NOMO-1 (cell line): Measurements from ENCODE around the gene UCK1.

Experiments
- DNase-seq, 2 experiments: peaks; one replicate each; lab custom pipeline; 2025; ENCODE audit not compliant: unreplicated experiment in 2 of 2; lab: John Stamatoyannopoulos, UW

Gene UCK1

GRCh38 chr9:131530920-131531832, at the start of gene UCK1:
Gene UCK1, minus strand, starts transcription at chr9:131531263. Its CDS starts 89 bp downstream, at chr9:131531174.
- DNase-seq = peak; percentile 61 to 68

- no peak for DNase-seq
These were observed 49.3 kb upstream of the UCK1 start for GRCh38 chr9:131580358-131580757.

- no peak for DNase-seq
These were observed 48.7 kb upstream of the UCK1 start for GRCh38 chr9:131579789-131580211.

- DNase-seq = no peak
These were observed 47.9 kb upstream of the UCK1 start for GRCh38 chr9:131578731-131579504.

- DNase-seq = no peak
These were observed 47.0 kb upstream of the UCK1 start for GRCh38 chr9:131578021-131578420.

GRCh38 chr9:131577005-131578000, 46.2 kb upstream of the UCK1 start:
- DNase-seq = no peak

GRCh38 chr9:131575946-131576853, 45.1 kb upstream of the UCK1 start:
- no peak for DNase-seq

- DNase-seq = no peak
These were observed 43.9 kb upstream of the UCK1 start for GRCh38 chr9:131574730-131575640.

GRCh38 chr9:131567910-131568309, 36.8 kb upstream of the UCK1 start:
- DNase-seq = no peak

GRCh38 chr9:131566158-131566557, 35.1 kb upstream of the UCK1 start:
- no peak for DNase-seq

- DNase-seq = no peak
These were observed 34.3 kb upstream of the UCK1 start for GRCh38 chr9:131565369-131565768.

- DNase-seq = no peak
These were observed 31.2 kb upstream of the UCK1 start for GRCh38 chr9:131562032-131562959.

- no peak for DNase-seq
These were observed 28.4 kb upstream of the UCK1 start for GRCh38 chr9:131559421-131560000.

- no peak for DNase-seq
These were observed 26.9 kb upstream of the UCK1 start for GRCh38 chr9:131557855-131558548.

- no peak for DNase-seq
These were observed 25.0 kb upstream of the UCK1 start for GRCh38 chr9:131555841-131556673.
